ENCODE data around the gene KCNK5. TPM values are rescaled to one million over a fixed set of nuclear protein-coding genes. Genes with fewer than 3 reads are reported as not detected.
A peak's percentile ranks its signal among the peaks of the same experiment; 100 is the strongest.

The KCNK5 gene
- total RNA-seq, 1 donor from 2014 or later: 15.6 TPM

- DNase-seq (ENCODE audit: low spot score) (no peak), ATAC-seq (no peak)
- intact Hi-C loops (cut with DNase I): no loop called here
Observed at GRCh38 chr6:39204160-39204495, 25.1 kb downstream of the KCNK5 start.

DNA sequence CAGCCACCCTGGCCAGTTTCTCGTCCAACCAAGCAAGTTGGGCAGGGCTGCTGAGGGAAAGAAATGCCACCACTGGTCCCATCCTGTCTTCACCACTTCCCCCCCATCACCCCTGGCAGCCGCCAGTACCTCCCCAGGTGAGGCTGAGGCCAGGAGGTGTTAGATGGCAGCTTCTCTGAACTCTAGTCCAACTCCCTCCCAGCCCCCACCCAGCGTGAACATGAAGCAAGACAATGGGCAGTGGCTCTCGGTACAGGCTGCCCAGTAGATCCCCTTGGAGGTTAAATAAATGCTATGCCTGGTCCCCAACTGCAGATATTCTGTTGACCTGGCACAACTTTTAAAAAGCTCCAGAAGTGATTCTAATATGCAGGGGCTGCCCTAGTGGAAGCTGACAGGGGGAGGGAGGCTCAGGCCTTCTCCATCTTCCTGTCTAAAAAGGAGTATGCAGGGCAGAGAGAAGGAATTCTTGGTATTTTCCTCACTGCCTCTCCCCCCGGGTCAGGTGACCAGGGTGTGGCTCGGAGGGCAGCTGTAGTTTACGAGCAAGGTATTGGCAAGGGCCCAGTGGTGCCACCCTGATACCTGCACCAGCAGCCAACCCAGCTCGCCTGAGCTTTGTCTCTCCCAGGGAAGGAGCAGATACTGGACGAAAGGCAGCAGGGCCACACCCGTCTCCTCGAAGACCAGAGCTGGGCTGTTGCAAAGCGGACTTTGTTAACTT lies 25.7 kb downstream of the KCNK5 start:
- no peak for DNase-seq (ENCODE audit: low spot score)
- ATAC-seq: peak; percentile 13
- intact Hi-C loops (cut with DNase I): no loop called here

DNA sequence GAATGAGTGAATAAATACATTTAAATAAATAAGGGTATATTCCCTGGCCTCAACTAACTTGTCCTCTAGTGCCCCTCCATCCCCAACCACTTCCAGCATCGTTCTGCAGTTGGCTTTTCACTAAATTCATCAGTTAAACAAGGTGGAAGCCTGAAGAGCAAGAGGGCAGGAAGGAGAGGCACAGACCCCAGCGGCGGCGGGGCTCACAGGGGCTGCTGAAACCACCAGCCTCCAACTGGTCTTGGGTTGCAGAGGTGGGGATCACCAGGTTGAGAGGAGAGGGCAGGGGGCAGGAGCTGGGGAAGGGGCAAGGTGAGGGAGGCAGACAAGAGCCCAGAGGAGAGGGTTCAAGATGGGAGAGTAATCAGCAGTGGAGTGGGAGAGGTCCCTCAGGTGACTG lies 27.1 kb downstream of the KCNK5 start:
- intact Hi-C loops (cut with DNase I): no loop called here
- no peak for DNase-seq (ENCODE audit: low spot score)
- ATAC-seq: no peak

GRCh38 chr6:39200498-39201020 lies 28.7 kb downstream of the KCNK5 start:
- ATAC-seq: no peak
- intact Hi-C loops (cut with DNase I): no loop called here
- DNase-seq (ENCODE audit: low spot score): no peak

DNA sequence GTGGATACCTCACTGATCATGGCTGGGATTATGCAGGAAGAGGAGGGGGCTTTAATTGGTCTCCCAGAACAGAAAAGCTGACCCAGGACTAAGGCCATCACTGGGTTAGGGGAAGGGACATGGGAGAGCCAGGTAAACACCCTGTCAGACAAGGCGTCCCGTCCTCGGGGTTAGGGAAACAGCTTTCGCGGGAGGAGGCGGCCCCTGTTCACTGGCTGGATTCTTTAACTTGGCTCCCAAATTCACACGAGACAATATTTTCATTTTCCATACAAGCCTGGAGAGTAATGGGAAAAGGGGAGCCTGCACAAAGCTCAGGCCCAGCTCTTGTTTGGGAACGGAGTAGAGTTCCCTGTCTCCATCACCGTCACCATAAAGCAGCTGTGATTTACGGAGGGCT lies 29.3 kb downstream of the KCNK5 start:
- intact Hi-C loops (cut with DNase I): no loop called here

GRCh38 chr6:39199231-39199940 lies 29.9 kb downstream of the KCNK5 start:
- ATAC-seq (no peak), DNase-seq (ENCODE audit: low spot score) (no peak)
- intact Hi-C loops (cut with DNase I): no loop called here

More for the DNA sequence above, 29.3 kb downstream of the KCNK5 start:
- ATAC-seq (no peak), DNase-seq (ENCODE audit: low spot score) (no peak)

DNA sequence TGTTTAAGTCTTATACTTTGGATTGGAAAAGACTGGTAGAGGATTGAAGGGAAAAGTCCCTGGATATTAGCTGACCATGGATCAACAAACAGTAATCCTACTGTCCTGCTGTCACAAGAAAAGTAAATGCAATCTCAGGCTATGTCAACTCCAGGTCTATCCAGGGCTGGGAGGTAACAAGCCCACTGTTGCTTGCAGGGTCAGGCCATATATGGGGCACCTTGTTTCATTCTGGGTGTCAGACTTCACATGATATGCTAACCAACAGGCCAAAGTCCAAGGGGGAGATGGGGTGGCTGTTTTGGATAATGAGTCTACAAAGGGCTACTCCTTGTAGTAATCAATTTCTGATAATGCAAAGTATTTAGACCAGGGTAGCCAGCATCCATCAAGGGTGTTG lies 30.7 kb downstream of the KCNK5 start:
- intact Hi-C loops (cut with DNase I): no loop called here
- DNase-seq (ENCODE audit: low spot score) (no peak), ATAC-seq (no peak)

DNA sequence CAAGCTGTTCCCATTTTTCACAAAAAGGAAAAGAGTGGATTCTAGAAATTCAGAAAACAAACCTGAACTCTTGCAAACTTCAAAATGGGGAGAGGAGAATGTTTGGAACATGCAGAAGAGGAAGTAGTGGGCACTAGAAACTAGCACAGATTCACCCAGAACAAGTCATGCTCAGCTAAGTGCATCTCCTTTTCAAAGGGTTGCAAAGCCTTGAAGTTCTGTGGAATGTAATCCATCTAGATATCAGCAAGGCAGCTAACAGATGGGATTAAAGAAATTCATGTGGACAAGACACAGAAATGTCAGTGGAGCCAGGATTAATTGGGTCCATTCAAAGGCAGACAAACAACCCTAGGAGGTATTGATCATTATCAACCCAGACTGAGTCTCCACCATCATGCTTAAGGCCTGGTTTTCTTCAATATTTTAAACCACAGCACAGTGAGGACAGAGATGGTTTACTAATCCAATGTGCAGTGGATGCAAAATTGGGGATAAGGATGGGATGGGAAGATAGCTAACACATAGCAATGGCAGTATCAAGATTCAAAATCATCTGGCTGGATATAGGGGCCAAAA lies 31.3 kb downstream of the KCNK5 start:
- DNase-seq (ENCODE audit: low spot score) (no peak), ATAC-seq (no peak)
- intact Hi-C loops (cut with DNase I): no loop called here

GRCh38 chr6:39197521-39197920 lies 31.8 kb downstream of the KCNK5 start:
- ATAC-seq: no peak
- DNase-seq (ENCODE audit: low spot score): no peak
- intact Hi-C loops (cut with DNase I): no loop called here

DNA sequence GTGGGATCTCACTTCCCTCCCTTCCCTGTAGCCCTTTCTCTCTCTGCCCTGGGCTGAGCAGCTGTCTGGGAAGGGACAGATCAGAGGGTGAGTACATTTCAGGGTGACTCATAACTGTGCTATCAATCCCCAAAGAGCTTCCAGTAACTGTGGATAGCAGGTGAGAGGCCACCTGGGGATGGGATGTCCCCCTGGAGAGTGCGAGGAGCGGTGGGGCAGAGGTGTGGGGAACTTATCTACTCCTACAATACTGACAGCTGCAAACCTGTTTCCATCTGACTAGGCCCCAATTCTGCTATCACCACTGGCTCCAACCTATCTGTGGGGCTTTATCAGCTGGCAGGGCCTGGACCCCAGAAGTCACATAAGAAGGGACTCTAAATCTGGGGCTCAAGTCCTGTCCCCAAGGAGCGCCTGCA lies 32.6 kb downstream of the KCNK5 start:
- DNase-seq (ENCODE audit: low spot score) (no peak), ATAC-seq (no peak)
- intact Hi-C loops (cut with DNase I): no loop called here

GRCh38 chr6:39195792-39196385 lies 33.4 kb downstream of the KCNK5 start:
- ATAC-seq: no peak
- no peak for DNase-seq (ENCODE audit: low spot score)
- intact Hi-C loops (cut with DNase I): no loop called here

- intact Hi-C loops (cut with DNase I): loop anchor here (5.0 kb wide), 1 partner anchor 33 kb away; the partner anchor contains the start of gene KCNK5
- DNase-seq (ENCODE audit: low spot score) (no peak), ATAC-seq (no peak)
Observed at GRCh38 chr6:39194466-39194865, 34.8 kb downstream of the KCNK5 start.

- intact Hi-C loops (cut with DNase I): loop anchor here (5.0 kb wide), 1 partner anchor 34 kb away; the partner anchor contains the start of gene KCNK5
- ATAC-seq: peak; percentile 65
Observed at GRCh38 chr6:39193201-39193791, 36.0 kb downstream of the KCNK5 start.

DNA sequence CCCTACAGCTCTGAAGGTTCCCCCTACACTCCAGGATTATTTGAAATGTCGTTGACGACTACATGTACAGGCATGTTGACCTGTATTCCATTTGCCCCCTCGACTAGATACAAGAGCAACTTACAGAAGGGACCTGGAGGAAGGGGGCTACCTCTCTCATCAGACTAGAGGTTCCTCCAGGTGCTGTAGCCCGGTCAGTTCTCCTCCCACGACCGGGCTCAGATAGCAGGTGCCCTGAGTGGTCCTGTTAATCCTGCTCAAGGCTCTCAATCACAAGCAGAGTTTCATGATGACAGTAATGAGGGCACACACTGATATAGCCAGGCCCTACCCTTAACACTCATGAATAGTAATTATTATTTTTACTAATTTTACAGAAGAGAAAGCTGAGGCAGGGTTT lies 36.5 kb downstream of the KCNK5 start:
- DNase-seq (ENCODE audit: low spot score): no peak
- ATAC-seq: no peak
- intact Hi-C loops (cut with DNase I): loop anchor here (5.0 kb wide), 1 partner anchor 35 kb away; the partner anchor contains the start of gene KCNK5

More at GRCh38 chr6:39193201-39193791, 36.0 kb downstream of the KCNK5 start:
- DNase-seq (ENCODE audit: low spot score): no peak

GRCh38 chr6:39191236-39191930 lies 37.9 kb downstream of the KCNK5 start:
- intact Hi-C loops (cut with DNase I): loop anchor here (5.0 kb wide), 1 partner anchor 36 kb away; the partner anchor contains the start of gene KCNK5
- no peak for DNase-seq (ENCODE audit: low spot score)
- no peak for ATAC-seq

DNA sequence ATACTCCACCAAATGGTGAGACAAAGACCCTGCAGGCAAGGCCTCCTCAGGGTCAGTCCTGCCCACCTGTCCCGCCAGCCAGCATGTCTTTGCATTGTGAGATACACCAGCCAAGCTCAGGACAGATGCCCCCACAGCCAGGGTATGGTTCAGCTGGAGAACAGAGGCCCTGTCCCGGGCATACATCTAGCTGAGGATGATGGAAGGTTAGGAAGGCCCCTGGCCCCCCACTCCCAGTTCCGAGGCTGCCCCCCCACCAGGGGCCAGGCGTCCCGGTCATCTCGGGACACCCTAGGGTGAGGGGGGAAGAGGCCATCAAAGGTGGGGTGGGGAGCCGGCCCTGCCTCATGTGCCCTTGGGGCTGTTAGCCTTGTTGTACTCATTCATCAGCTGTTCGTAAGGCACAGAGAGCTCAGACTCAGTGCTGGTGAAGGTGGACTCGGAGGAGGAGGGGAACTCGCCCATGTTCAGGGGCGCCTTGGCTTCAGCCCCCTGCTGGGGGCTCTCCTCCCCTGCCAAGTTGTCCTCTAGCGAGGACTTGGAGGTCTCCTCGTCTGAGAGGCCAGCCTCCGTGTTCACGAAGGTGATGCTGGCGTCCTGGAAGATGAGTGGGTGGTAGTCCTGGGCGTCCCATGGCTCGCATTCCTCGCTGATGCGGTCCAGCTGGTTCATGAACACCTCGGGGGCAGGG lies 38.6 kb downstream of the KCNK5 start:
- DNase-seq (ENCODE audit: low spot score) (no peak), ATAC-seq (no peak)
- intact Hi-C loops (cut with DNase I): loop anchor here (5.0 kb wide), 1 partner anchor 37 kb away; the partner anchor contains the start of gene KCNK5

GRCh38 chr6:39189915-39190544 lies 39.2 kb downstream of the KCNK5 start:
- ATAC-seq: peak; percentile 79
- intact Hi-C loops (cut with DNase I): loop anchor here (5.0 kb wide), 1 partner anchor 37 kb away; the partner anchor contains the start of gene KCNK5
- DNase-seq (ENCODE audit: low spot score): peak; percentile 74

Measured in sciatic nerve (tissue), 2 donors.